HG03060 (cell line): Measurements from ENCODE around the gene SPATA32.

Source experiments
- ATAC-seq: cut with Tn5 transposase; IDR thresholded peaks from one replicate; pipeline ENCODE4 v1.9.1; 2021; ENCODE audit warnings: low read depth, moderate number of reproducible peaks; ENCODE audit not compliant: unreplicated experiment

The SPATA32 gene

DNA sequence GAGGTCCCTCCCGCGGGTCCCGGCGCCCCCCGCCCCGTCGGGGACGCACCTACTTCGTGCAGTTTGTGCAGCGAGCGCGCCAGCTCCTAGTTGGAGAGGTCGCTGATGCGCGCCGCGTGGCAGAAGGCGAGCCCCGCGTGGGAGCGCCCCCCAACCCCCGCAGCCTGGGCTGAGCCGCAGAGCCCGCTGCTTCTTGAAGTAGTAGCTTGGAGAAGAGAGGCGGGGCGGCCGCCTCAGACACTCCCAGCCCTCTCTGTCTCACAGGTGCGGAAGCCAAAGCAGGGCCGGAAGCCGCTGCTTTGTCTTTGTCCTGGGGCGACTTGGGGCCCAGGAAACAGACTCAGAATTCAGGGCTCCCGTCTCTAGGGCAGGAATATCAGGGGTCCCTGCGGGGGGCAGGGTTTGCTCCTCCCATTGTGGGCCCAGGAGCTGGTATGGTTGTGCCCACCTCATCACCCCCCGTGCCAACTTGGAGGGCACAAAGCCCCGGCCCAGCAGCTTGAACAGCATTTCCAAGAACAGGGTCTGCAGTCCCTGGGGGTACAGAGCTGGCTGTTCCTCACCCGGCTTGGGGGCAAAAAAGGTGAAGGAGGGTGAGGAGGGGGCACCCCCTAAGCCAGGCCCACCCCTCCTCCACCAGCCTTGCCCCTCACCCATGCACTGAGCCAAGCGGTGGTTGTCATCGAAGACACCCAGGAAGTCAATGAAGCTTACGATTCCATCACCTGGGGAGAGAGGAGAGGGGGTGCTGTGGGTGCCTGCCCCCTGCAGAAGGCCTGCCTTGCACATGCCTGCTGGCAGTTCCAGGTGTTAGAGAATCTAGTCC lies 13.5 kb downstream of the SPATA32 start:
- ATAC-seq = no peak

GRCh38 chr17:45247429-45248131 lies 14.3 kb downstream of the SPATA32 start:
- ATAC-seq = no peak

DNA sequence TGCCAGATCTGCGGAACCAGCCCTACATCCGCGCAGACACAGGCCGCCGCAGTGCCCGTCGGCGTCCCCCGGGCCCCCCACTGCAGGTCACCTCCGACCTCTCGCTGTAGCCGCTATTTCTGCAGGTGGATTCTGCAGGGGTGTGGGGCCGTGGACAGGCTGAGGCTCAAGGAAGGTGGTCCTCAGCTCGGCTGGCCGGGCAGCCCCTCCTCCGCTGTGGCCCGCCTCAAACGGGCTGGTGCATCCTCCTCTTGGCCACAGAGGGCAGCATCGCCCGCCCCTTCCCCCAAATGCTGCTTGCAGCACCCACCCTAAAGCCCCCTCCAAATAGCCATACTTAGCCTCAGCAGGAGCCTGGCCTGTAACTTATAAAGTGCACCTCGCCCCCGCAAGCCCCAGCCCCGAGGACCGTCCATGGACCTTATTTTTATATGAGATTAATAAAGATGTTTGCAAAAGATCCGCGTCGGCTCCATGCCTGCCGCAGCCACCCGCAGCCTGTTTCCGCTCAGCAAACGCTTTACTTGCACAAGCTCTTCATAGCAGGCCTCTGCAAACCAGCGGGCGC lies 14.9 kb downstream of the SPATA32 start:
- ATAC-seq = no peak

- no peak for ATAC-seq
Measured at GRCh38 chr17:45246338-45246737, 15.6 kb downstream of the SPATA32 start.

DNA sequence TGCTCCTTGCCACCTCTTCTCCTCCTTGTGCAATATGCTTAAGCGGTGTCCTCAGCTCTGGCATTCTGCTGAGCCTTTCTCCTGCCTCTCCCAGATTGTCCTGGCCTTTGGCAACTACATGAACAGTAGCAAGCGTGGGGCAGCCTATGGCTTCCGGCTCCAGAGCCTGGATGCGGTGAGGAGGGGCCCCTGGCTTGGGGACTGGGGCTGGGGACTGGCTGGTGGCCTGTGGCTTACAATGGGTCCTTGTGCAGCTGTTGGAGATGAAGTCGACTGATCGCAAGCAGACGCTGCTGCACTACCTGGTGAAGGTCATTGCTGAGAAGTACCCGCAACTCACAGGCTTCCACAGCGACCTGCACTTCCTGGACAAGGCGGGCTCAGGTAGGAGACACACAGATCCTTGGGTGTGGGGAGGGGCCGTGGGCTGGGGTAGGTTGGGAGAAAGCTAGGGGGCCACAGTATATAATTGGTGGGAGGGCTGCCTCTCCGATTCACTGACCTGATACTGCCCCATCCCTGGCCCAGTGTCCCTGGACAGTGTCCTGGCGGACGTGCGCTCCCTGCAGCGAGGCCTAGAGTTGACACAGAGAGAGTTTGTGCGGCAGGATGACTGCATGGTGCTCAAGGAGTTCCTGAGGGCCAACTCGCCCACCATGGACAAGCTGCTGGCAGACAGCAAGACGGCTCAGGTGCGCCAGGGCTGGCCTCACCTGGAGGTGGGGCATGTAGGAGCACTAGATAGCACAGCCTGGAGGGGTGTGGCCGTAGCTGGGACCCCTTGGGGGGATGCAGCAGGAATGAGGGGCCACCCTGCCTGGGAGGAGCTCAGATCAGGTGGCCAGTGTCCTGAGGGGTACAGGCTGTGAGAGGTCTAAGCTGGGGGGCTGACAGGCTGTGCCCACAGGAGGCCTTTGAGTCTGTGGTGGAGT lies 16.9 kb downstream of the SPATA32 start:
- ATAC-seq = no peak

DNA sequence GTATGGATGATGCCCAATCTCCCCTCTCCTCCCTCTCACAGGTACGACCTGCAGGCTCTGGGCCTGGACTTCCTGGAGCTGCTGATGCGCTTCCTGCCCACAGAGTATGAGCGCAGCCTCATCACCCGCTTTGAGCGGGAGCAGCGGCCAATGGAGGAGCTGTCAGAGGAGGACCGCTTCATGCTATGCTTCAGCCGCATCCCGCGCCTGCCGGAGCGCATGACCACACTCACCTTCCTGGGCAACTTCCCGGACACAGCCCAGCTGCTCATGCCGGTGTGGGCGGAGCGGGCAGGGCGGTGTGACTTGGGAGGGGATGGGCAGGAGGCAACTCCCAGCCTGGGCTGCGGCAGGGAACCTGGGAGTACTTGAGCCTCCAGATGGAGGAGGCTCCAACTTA lies 18.1 kb downstream of the SPATA32 start:
- ATAC-seq = no peak

GRCh38 chr17:45242029-45242414 lies 19.9 kb downstream of the SPATA32 start:
- ATAC-seq = no peak

DNA sequence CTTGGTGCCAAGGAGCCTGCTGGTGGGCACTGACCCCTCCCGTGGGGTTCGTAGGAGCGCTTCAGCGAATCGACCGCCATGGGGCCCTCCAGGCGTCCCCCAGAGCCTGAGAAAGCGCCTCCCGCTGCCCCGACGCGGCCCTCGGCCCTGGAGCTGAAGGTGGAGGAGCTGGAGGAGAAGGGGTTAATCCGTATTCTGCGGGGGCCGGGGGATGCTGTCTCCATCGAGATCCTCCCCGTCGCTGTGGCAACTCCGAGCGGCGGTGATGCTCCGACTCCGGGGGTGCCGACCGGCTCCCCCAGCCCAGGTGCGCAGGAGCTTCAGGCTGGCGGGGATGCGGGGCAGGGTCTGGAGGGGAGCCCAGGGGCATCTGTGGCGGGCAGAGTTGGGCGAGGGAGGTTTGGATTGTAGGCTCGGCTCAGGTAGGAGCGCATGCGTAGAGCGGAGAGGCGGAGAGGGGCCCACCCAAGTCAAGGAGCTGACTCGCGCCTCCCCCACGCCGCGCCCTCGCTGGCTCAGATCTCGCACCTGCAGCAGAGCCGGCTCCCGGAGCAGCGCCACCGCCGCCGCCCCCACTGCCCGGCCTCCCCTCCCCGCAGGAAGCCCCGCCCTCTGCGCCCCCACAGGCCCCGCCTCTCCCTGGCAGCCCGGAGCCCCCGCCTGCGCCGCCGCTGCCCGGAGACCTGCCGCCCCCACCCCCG lies 20.4 kb downstream of the SPATA32 start:
- no peak for ATAC-seq

GRCh38 chr17:45240905-45241327 lies 21.0 kb downstream of the SPATA32 start:
- ATAC-seq = no peak

- no peak for ATAC-seq
Measured at GRCh38 chr17:45238155-45238774, 23.6 kb downstream of the SPATA32 start.

- no peak for ATAC-seq
Measured at GRCh38 chr17:45237686-45238085, 24.2 kb downstream of the SPATA32 start.

- no peak for ATAC-seq
Measured at GRCh38 chr17:45236282-45236606, 25.6 kb downstream of the SPATA32 start.

DNA sequence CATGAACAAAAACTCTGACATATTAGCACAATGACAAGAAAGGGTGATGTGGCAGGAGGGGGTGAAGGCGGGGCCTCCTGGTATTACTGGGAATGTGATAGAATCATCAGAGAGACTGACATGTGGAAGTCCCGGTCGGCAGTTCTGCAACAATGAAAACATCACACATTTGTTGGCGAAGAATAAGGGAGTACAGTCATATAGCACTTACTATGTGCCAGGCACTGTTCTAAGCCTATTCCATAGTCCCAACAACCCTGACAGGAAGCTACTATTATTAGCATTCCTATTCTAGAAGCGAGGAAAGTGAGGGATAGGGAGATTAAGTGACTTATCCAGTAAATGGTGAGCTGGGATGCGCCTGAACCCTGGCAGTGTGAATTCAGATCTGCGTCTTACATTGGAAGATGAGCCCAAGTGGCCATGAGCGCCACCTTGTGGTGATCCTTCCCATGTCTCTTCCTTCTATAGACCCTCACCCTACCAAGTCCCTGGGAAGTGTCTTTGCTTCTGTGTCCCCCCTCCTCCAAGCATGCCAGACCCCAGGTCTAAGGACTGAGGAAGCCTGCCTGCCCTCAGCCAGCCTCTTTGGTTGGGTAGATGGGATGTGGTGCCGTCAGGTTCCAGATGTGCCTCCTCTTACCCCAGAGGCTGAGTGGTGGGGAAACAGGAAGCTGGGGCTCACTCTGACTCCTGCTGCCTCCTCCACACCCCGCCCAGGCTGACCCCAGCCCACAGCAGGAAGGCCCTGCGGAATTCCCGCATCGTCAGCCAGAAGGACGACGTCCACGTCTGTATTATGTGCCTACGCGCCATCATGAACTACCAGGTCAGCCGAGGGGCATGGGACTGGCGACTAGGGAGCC lies 26.2 kb downstream of the SPATA32 start:
- no peak for ATAC-seq

GRCh38 chr17:45234641-45235415 lies 27.1 kb downstream of the SPATA32 start:
- no peak for ATAC-seq

- no peak for ATAC-seq
Measured at GRCh38 chr17:45233423-45233924, 28.4 kb downstream of the SPATA32 start.

DNA sequence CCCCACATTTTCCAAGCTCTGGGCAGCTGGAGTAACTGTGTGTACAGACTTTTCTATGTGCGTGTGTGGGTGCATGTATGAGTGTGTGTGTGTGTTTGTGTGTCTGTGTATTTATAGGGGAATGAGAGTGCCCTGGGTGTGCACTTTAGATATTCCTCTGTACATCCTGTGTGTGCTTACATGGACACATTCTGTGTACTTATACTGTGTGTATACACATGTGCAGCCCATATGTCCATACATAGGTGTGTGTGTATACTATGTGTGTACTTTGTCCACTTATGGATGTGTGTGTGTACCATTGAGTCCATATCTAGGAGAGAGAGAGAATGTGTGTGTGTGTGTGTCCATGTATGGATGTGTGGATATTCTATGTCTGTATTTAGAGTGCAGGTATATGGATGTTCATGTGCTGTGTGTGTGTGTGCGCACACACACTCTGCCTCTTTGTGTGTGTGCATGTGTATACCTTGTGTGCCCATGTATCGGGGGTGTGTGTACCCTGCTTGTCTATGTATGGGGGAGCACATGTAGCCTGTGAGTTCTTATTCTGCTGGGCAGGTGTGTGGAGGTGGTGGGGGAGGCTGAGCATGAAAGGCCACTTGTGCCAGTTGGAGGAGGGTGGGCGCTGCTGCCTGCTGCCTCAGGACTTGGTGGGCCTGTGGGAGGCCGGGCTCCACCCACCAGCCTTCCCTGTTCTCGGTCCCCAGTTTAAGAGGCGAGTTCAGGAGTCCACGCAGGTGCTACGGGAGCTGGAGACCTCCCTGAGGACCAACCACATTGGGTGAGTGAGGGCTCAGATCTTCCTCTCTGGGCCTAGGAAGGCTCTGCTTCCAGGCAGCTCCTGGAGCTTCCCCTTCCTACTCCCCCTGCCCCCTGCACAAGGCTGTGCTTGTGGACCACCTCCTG lies 29.1 kb downstream of the SPATA32 start:
- ATAC-seq = no peak
